Activated CD8-positive, alpha-beta memory T cell treated with anti-CD3 and anti-CD28 coated beads, Interleukin-2, amount 50 U/mL, for 24 hours (primary cell): ENCODE results near the gene BUD23.
"Not testable (repeated sequence)": the region's sequence is repeated elsewhere in the genome, so short reads cannot be mapped to it uniquely, and the experiment has no call there.

Experiments
- DNase-seq: peaks from one replicate; pipeline ENCODE4 v3.0.0-alpha.2; 2020; ENCODE audit errors: extremely low read depth

The BUD23 gene

DNA sequence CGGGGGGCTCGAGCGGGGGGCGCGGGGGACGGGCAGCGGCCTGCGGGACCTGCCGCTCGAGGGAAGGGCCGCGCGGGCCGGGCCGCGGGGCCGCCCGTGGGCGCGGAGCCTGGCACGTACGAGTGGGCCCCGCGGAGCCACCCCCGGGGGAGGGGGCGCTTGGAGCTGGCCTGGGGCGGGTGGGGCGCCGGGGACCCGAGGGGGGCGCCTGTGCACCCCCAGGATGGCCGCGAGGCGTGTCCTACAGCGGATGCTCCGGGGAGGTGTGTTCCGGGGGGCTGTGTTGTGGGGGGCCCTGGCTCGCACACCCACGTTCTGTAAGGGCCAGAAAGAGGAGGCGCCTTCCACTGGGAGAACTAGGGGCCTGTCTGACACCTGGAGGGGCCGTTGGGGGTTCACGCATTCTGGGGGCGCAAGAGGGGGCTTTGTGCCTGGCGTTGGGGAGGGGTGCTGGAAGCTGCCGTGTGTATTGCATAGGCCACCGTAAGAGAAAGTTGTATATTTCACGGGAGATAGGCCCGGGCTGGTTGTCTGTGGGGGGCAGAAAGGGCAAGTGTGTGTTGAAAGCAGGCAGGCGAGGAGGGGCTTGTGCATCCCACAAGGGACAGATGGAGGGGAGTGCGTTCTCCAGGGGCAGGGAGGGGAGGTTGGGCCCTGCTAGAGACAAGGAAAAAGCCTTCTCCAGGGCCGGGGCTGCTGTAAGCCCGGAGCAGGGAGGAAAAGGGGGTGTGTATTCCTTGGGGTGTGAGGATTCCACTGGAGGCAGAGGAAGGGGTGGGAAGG, 15.1 kb upstream of the BUD23 start:
- no peak for DNase-seq

DNA sequence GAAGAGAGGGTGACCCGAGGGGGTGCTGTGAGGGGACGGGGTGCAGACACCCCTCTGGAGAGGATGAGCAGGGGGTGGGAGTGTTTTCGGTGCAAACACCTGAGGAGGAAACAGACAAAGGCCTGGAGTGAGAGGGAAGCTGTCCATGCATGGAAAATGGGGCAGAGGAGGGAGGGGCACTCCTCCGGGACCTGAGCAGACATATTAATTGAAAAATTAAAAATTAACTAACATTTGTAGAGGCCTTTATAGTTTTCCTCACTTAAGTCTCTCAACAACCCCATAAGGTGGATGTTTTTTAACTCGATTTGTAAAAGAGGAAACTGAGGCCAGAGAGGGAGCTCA, 14.5 kb upstream of the BUD23 start:
- DNase-seq = no peak

DNA sequence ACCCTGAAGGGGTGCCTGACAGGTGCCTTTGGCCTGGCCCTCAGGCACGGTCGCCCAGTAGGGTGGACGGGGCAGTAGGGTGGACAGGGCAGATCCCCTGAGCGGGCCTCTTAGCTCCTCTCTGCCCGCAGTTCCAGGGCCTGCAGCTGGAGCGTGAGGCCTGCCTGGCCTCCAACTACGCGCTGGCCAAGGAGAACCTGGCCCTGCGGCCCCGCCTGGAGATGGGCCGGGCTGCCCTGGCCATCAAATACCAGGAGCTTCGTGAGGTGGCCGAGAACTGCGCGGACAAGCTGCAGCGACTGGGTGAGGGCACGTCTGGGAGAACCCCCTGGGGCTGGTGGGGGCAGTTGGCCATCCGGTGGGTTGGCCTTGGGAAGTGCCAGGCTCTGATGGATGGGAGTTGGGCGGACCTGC, 14.1 kb upstream of the BUD23 start:
- DNase-seq = no peak

DNA sequence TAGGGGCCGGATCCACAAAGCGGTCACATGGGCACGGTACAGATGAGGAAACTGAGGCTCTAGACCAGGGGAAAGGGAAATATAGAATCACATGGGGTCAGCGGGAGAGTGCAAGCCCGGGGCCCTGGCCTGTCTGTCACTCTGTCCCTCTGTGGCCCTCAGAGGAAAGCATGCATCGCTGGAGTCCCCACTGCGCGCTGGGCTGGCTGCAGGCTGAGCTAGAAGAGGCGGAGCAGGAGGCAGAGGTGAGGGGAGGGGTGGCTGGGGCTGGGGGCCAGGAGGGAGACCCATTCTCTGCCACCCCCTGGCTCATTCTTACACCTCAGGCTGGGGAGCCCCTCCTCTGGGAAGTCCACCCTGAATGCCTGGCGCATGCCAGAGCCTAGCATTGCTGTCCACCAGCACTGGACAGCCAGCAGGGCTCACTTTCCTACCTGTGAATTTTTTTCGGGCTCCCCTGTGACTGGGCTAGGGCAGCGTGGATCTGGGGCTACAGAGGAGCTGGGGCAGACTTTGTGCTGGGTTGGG, 13.5 kb upstream of the BUD23 start:
- DNase-seq = no peak

DNA sequence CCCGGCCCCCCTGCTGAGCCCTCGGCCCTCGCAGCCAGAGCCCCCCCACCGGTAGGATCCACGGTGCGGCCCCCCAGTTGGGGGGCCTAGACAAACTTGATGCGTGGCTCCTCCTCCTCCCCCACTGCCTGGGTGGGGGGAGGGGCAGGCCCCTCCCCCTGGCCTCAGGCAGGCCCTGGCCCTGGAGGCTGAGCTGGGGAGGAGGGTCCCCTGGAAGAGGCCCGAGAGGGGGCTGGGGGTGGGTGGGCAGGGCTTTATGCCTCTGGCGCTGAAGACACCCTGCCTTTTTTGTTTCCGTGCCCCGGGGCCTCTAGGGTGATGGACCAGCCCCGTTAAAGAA, 12.1 kb upstream of the BUD23 start:
- DNase-seq = no peak

DNA sequence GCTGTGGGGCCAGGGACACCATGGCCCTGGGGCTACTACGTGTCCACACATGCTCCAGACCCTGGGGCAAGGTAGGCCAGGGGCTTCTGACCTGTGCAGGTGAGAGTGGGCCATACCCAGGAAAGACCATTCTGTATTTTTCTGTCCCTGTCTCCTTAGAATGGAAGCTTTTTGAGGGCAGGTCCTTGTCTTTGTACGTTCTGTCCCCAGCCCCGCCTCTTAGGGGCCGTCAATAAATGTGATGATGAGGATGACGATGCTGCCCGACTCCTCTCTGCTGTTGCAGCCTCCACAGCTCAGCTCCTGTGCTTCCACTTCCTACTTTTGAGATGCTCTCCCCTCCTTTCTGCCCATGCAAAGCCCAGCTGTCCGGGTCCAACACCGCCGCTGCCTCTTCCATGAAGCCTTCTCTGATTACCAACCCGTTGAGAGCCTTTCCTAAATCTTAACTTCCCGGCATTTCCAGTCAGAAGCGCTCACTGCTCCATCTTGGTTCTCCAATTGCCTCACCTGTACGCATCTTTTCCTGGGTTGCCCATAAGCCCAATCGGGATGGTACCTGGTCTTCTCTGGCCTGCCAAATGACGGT, 11.4 kb upstream of the BUD23 start:
- no peak for DNase-seq

DNA sequence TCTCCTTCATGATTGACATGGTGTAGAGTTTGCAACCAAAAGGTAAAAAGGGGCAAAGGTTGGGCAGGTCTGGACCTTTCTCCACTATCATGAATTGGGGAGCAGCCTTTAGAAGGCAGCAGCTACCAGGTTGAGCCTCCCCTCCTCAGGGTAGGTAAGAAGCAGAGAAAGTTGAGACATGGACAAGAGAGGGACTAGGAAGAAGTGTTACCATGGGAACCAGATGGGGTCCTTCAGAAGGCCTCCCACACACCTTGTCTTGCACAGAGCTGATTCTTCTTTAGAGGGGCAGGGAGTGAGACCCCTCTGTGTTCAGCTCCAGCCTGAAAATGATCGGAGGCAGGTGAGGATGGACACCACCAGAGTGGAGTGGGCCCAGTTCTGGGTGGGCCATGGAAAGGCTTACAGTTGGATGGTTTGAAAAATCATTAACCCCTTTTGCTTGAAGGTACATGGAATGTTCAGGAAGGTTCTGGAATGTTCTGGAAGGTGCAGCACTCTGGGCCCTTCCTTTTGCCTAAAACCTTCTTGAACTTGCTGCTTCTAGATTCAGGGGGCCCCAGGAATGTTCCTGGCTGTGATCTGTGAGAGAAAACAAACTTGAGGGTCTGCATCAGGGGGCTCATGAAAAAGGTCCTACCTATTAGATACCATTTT, 8.8 kb upstream of the BUD23 start:
- no peak for DNase-seq

DNA sequence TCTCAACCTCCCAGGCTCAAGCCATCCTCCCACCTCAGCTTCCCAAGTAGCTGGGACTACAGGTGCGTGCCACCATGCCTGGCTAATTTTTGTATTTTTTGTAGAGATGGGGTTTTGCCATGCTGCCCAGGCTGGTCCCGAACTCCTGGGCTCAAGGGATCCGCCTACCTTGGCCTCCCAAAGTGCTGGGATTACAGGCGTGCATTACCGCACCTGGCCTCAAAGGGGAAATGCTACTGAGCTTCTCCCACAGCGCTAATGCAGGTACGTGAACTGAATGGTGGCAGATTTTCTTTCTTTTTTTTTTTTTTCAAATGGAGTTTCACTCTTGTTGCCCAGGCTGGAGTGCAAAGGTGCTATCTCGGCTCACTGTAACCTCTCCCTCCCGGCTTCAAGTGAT, 7.3 kb upstream of the BUD23 start:
- not testable (repeated sequence) for DNase-seq

DNA sequence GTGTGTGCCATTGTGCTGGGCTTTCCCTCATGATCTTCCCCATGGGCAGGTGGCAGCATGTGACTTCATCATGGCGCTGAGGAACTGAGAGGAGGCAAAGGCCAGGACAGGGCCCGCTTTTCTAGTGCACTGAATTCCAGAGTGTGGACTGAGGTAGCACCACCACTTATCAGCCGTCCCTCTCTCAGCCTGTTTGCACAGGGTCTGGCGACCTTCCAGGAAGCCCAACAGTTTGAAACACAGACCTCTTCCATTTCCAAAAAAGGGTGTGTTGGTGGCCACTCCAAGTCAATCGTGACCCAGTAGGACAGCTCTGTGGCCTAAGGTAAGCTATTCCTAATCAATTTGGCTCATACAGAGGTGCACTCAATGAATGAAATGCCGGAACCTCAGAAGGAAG, 4.5 kb upstream of the BUD23 start:
- DNase-seq = no peak

DNA sequence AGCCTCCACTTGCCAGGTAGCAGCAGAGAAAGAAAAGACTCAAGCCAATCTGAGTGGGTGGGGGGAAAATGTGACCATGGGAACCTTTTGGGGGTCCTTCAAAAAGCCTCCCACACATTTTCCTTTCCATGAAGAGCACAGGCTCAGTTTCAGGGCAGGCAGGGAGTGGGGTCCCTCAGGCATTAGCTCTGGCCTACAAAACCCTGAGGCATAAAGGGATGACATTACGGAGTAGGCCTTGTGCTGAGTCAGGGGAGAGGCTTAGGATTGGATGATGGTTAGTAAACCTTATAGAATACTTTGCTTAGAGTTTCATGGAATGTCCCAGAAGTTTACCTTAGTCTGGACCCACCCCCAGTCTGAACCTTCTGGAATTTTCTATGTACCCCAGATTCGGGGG, 3.7 kb upstream of the BUD23 start:
- DNase-seq = no peak

DNA sequence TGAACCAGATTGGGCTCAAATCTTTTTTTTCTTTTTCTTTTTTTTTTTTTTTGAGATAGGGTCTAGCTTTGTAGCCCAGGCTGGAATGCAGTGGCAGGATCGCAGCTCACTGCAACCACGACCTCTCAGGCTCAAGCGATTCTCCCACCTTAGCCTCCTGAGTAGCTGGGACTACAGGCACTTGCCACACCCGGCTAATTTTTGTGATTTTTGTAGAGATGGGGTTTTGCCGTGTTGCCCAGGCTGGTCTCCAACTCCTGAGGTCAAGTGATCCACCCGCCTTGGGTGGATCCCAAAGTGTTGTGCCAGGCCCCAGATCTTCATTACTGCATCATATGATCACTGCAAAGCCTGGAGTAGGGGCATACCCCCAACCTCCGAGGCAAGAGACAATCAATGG, 2.9 kb upstream of the BUD23 start:
- DNase-seq = no peak

DNA sequence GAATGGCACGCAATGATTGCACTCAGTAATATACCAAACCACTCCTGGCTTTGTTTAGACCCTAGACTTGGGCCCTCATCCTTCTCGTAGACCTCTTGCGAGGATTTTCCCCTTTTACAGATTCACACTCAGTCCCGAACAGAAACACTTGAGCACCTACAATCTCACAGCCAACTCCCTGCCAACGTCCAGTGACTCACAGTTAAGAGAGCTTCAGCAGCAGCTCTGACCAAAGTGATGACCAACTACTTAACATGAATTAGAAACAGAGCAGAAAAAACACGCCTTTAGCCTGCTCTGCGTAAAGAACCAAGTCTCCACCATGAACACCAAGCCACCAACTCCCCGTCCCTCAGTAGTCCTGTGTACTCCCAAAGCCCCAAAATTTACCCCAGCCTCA, 2.4 kb upstream of the BUD23 start:
- DNase-seq = no peak

DNA sequence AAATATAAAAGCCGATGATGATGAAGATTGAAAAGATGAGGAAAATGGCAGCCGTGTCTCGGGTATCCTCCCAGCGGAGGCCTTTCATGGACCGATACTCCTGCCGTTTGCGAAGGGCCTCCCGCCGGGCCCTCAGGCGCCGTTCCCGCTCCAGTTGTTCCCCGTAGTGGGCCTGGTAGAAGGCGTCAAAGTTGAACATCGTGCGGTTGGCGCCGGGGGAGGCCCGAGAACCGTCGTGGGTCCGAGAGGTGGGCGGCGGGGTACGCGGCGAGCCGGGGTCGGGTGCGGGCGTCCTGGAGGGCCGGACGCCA, 697 bp upstream of the BUD23 start:
- DNase-seq = no peak

DNA sequence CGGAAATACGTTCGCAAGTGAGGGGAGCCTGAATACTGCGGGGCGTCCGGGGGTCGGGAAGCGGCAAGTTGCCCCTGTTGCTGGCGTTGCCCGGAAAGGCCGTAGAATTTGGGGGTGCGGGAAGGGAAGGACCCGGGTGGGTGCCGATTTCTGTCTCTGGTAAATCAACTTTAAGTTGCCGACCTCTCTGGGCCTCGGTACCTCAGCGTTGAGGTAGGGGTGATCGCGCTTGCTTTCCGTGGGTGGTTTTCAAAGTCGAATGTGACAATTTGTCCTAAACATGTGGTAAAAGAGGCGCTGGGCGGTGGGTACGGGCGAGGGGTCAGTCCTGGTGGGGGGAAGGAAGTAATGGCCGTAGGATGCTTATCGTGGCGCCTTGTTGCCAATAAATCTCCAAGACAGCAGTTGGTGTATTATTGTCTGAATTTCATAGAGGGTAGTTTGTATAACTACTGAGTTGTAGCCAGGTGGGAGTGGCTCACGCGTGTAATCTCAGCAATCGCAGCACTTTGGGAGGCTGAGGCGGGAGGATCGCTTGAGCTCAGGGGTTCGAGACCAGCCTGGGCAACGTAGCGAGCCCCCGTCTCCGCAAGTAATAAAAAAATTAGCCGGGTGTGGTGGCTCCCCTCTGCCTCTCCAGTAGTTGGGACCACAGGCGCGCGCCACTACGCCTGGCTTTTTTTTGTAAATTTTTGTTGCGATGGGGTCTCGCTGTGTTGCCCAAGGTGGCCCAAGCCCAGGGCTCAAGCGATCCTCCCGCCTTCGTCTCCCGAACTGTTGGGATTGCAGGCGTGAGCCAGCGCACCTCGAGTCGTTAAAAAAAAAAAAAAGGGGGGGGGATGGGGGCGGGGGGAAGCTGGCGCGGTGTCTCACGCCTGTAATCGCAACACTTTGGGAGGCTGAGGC, 644 bp downstream of the BUD23 start:
- DNase-seq = no peak

DNA sequence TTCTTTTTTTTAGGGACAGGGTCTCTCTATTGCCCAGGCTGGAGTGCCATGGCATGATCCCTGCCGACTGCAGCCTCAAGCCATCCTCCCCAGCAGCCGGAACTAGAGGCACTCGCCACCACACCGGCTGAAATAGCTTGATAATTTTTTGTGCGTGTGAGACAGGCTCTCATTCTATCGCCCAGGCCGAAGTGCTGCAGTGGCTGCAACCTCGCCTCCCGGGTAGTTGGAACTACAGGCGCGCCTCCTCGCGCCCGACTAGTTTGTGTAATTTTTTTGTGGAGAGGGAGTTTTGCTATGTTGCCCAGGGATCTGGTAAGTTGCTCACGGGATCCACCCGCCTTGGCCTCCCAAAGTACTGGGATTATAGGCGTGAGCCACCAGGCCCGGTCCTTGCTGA, 1.9 kb downstream of the BUD23 start:
- no peak for DNase-seq

DNA sequence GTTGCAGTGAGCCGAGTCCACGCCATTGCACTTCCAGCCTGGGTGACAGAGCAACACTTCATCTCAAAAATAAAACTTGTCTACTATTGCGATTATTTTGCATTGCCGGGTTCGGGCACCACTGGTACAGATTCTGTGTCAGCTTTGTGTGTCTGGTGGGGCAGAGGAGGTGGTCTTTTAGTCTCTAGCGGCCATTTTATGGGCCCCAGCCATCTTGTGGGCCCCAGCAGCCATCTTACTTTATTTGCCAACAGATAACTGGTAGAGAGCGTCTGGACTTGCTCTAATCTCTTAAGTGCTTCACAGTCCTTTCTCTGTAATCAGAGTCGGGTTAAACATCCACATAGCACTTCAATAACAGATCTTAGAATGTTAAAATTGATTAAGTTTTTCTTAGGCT, 4.9 kb downstream of the BUD23 start:
- DNase-seq = no peak

DNA sequence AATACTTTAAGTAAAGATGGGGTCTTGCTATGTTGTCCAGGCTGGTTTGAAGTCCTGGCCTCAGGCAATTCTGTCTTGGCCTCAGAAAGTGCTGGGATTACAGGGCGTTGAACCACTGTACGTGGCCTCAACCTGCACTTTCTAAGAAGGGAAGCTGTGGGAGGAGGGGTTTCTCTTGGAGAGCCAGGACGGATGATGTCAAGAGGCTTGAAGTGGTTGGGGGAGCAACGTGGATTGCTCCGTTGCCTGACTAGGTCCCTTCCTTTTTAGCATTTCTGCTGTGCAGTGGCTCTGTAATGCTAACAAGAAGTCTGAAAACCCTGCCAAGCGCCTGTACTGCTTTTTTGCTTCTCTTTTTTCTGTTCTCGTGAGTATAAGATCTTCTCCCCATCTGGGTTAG, 7.2 kb downstream of the BUD23 start:
- no peak for DNase-seq

DNA sequence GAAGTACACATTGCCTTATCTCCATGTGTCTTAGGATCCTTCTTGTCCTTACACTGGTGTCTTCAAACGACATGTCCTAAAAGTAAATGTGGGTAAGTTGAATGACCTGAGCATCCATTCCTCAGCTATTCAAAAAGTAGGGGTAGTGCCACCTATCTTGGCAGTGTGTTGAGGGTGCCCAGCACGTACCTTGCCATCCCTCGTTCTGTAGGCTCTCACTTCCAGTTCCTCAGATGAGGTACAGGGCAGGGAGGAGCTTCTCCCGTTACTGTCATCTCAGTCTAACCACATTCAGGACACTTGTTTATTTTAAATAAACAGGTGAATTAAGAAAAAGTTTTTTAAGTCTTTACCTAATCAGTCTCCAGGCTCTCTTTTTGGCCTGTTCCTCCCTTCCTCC, 13.0 kb downstream of the BUD23 start:
- DNase-seq = no peak

DNA sequence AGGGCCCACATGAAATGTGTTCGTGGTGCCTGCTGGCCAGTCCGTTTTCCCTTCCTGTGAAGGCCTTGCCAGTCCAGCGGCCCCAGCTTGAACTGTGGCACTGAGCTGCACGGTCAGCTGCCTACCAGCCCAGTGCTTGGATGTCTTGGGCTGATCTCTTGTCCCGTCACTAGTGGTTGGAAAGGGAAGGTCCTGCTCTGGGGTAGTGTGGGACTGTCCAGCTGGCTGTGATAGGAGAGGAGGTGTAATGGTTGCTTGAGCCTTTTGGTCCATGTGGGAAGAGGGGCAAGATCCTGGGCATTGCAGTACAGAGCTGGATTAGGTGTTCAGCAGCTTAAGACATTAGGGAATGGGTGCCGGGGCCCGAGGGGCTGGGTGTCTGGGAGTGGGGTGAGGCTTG, 15.0 kb downstream of the BUD23 start:
- no peak for DNase-seq

DNA sequence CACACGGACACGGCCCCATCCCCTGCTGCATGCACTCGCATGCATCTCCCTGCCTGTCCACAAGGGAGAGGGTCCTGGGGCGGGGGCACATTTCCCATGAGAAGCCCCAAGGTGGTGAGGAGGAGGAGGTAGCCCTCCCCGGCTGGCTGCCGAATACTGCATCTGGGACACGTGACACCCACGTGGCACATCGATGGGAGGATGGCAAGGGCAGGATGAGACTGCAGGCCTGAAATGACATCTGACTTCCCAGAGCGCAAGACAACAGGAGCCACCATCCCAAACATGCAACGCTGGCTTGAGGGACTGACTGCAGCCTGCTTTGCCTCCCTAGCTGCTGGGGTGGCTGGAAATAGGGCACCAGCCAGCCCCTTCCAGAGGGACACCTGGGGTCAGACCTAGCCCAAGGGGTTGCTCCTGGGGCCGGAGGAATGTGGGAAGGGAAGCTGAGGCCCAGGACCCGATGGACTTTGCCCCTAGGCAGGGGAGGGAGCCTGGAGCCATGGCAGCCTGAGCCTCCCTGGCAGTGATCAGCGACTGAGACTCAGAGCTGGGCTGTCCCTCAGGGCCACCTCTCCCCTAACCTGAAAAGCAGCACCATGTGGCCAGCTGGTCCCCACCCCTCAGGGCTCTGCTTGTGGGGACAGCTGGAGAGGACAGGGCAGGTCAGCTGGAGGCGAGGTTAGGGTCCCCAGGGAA, 16.1 kb downstream of the BUD23 start:
- DNase-seq = no peak

DNA sequence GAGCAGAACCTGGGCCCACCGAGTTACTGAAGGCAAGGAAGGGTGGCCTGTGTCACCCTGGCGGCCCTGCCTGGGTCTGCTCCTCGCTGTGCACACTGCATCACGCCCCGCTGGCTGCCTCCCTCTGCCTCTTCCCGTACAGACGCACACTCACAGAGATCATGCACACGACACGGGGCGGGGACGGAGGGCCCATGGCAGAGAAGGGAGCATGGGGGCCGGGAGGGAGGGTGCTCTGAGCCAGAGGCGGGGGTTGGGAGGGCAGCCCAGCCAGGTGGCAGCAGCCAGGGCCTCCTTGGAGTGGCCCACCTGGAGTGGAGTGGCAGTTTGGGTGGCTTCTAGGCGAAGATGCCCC, 16.6 kb downstream of the BUD23 start:
- no peak for DNase-seq

DNA sequence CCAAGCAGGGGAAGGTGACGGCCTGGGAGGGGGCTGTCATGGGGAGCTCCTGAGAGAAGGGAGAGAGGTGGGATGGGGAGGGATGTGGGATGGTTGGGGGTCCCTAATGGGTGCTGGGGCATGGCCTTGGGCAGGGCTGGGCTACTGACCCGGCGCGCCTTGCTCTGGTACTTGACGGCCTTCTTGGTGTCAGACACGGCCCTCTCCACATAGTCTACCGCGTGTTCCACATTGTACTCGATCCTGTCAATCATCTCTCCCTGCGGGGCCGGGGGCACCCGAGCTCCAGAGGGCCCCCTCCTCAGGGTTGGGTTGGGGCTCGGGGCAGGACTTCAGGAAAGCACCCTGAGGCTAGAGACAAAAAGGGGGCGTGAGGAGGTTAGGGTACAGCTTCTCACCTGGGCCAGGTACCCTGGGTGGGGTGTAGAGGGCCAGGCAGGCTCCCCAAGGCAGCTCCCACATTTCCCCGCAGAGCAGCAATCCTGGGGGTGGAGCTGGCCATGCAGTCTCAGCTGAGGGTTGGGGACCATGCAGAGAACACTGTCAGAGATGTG, 17.3 kb downstream of the BUD23 start:
- DNase-seq = no peak
